IMR-90 (cell line): Measurements from ENCODE around the gene FASTKD1.

ENCODE experiments used
- BHLHE40 ChIP-seq: fragments of 150-350 bp; IDR thresholded peaks from 2 replicates; pipeline ENCODE4 v1.6.1; 2016; ENCODE audit warnings: mild to moderate bottlenecking, low read depth, low read length
- CEBPB ChIP-seq: IDR thresholded peaks from 2 replicates; pipeline ENCODE4 v1.6.1; 2012; ENCODE audit warnings: low read depth, low read length, improper control_type of control experiment
- CTCF ChIP-seq: conservative IDR thresholded peaks from 2 replicates; pipeline ENCODE4 v1.5.1; 2012; ENCODE audit warnings: mild to moderate bottlenecking, low read depth, low read length, improper control_type of control experiment
- MXI1 ChIP-seq: IDR thresholded peaks from 2 replicates; pipeline ENCODE4 v1.6.1; 2012; ENCODE audit warnings: low read depth, mild to moderate bottlenecking, low read length, moderate library complexity, borderline replicate concordance
- POLR2A ChIP-seq: IDR thresholded peaks from 2 replicates; pipeline ENCODE4 v1.6.1; 2012; ENCODE audit warnings: mild to moderate bottlenecking, low read depth, low read length
- RAD21 ChIP-seq: IDR thresholded peaks from 2 replicates; pipeline ENCODE4 v1.6.1; 2012; ENCODE audit warnings: low read length, improper control_type of control experiment
- SMC3 ChIP-seq: fragments of 150-350 bp; IDR thresholded peaks from 2 replicates; pipeline ENCODE4 v1.6.1; 2016; ENCODE audit warnings: low read depth, mild to moderate bottlenecking, antibody characterized with exemption, low read length, moderate library complexity
- USF2 ChIP-seq: fragments of 150-350 bp; IDR thresholded peaks from 2 replicates; pipeline ENCODE4 v1.6.1; 2017; ENCODE audit warnings: mild to moderate bottlenecking, antibody characterized with exemption, low read length, low read depth

- TF ChIP-seq MXI1: no peak
- peak; percentile 70 for TF ChIP-seq CTCF
- TF ChIP-seq USF2: no peak
- TF ChIP-seq RAD21: peak; percentile 65
- TF ChIP-seq POLR2A: no peak
- TF ChIP-seq CEBPB: no peak
- peak; percentile 70 for TF ChIP-seq SMC3
- TF ChIP-seq BHLHE40: no peak
Measured at GRCh38 chr2:169528271-169528701, 45.4 kb downstream of the FASTKD1 start.
